ENCODE results near the gene DDX21.

DNA sequence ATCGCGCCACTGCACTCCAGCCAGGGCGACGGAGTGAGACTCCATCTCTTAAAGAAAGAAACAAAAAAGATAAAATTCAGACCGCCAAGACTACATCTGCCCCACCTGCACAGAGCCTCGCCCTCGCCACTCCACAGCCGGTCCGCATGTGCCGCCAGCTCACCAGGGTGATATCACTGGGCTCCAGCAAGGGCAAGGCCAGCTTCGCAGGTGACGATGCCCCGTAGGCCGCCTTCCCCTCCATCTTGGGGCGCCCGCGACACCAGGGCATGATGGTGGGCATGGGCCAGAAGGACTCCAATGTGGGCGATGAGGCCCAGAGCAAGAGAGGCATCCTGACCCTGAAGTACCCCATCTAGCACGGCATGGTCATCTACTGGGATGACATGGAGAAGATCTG lies 66.6 kb downstream of the DDX21 start:
- TF ChIP-seq, protein P1, sequence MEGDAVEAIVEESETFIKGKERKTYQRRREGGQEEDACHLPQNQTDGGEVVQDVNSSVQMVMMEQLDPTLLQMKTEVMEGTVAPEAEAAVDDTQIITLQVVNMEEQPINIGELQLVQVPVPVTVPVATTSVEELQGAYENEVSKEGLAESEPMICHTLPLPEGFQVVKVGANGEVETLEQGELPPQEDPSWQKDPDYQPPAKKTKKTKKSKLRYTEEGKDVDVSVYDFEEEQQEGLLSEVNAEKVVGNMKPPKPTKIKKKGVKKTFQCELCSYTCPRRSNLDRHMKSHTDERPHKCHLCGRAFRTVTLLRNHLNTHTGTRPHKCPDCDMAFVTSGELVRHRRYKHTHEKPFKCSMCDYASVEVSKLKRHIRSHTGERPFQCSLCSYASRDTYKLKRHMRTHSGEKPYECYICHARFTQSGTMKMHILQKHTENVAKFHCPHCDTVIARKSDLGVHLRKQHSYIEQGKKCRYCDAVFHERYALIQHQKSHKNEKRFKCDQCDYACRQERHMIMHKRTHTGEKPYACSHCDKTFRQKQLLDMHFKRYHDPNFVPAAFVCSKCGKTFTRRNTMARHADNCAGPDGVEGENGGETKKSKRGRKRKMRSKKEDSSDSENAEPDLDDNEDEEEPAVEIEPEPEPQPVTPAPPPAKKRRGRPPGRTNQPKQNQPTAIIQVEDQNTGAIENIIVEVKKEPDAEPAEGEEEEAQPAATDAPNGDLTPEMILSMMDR (IDR thresholded peaks at IDR 0.05; ENCODE audit: low read depth, low read length) = no peak
- TF ChIP-seq EZH2phosphoT487 (IDR thresholded peaks at IDR 0.05; ENCODE audit: low read depth) = no peak

All from OCI-LY3 (cell line).